ENCODE data around the gene GALNT11. TPM values are rescaled to one million over a fixed set of nuclear protein-coding genes. Genes with fewer than 3 reads are reported as not detected.

Gene GALNT11
- total RNA-seq, 1 donor from 2014 or later, result 65.5 TPM

DNA sequence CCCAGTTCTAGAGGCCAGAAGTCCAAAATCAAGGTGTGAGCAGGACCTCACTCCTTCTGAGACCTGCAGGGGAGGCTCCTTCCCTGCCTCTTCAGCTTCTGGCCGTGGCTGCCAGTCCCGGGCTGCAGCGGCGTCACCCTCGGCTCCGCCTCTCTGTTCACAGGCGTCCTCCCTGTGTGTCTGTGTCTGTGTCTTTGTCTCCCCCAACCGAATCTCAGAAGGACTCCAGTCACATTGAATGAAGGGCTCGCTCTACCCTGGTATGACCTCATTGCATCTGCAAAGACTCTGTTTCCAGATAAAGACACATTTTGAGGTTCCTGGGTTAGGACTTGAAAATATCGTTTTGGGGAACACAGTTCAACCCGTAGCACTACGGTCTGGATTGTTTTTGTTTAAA lies 33.1 kb upstream of the GALNT11 start:
- peaks cover 2% of the 10 kb centered on the region for H3K27me3 Mint-ChIP-seq (ENCODE audit: insufficient read depth, low read depth)
- peaks cover 18% of the 10 kb centered on the region for H3K4me1 Mint-ChIP-seq
- Histone ChIP-seq H3K79me2 (ENCODE audit: low read depth) (no peaks in the 10 kb centered on the region), H3K27ac (no peak overlapping the region), H3K9ac (no peak overlapping the region), H3K4me1 (no peaks in the 10 kb centered on the region), H3F3A (ENCODE audit: low read depth) (no peaks in the 10 kb centered on the region), H4K20me1 (ENCODE audit: low read depth) (no peaks in the 10 kb centered on the region), H3K9me3 (ENCODE audit: low read depth) (no peaks in the 10 kb centered on the region), H3K4me3 (no peak overlapping the region), H3K4me2 (peak overlapping the region; percentile 17), H3K36me3 (no peaks in the 10 kb centered on the region), H2AFZ (replicated peaks) (peak overlapping the region; percentile 32), H3K27me3 (no peaks in the 10 kb centered on the region)
- peak; percentile 78 for DNase-seq (ENCODE audit: low spot score)
- H3K36me3 Mint-ChIP-seq, result no peaks in the 10 kb centered on the region
- no peaks in the 10 kb centered on the region for H3K9me3 Mint-ChIP-seq
- no peak overlapping the region for H3K4me3 Mint-ChIP-seq
- TF ChIP-seq, protein P1, sequence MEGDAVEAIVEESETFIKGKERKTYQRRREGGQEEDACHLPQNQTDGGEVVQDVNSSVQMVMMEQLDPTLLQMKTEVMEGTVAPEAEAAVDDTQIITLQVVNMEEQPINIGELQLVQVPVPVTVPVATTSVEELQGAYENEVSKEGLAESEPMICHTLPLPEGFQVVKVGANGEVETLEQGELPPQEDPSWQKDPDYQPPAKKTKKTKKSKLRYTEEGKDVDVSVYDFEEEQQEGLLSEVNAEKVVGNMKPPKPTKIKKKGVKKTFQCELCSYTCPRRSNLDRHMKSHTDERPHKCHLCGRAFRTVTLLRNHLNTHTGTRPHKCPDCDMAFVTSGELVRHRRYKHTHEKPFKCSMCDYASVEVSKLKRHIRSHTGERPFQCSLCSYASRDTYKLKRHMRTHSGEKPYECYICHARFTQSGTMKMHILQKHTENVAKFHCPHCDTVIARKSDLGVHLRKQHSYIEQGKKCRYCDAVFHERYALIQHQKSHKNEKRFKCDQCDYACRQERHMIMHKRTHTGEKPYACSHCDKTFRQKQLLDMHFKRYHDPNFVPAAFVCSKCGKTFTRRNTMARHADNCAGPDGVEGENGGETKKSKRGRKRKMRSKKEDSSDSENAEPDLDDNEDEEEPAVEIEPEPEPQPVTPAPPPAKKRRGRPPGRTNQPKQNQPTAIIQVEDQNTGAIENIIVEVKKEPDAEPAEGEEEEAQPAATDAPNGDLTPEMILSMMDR (IDR thresholded peaks at IDR 0.05), result peak; percentile 47
- no peak for TF ChIP-seq EZH2 (IDR thresholded peaks at IDR 0.05)
- no peak for TF ChIP-seq EZH2phosphoT487 (IDR thresholded peaks at IDR 0.05)
- no peak overlapping the region for H3K27ac Mint-ChIP-seq

DNA sequence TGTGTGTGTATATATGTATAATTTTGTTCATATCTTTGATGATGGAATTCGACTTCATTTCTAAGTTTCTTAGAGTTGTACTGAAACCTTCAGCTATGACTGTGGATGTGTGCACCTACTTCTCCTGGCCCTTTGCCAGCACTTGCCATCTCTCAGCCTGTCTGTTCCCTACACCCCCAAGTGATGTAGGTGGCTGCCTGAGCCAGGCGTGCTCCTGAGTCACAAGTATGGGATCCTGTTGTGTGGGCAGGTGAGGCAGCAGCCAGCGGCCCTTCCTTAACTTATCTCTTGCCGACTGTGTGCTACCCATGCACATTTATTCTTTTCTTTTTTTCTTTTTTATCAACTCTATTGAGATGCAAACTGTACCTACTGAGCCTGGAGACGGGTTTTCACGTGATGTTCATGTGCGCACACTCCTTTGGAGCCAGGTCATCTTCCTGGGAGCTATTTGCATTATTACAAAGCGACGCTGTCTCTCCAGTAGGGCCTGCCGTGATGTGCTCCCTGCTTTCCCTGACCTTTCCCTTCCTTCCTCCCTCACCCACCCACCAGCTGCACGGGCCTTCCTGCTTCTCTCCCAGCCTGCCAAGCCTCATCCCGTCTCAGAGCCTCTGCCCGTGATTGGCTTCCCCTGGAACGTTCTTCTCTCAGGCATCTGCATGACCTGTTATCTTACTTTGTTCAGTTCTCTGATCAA lies 31.3 kb upstream of the GALNT11 start:
- H3K27me3 Mint-ChIP-seq (ENCODE audit: insufficient read depth, low read depth), result peaks cover 2% of the 10 kb centered on the region
- no peak overlapping the region for H3K27ac ChIP-seq
- H3K36me3 Mint-ChIP-seq, result no peaks in the 10 kb centered on the region
- no peaks in the 10 kb centered on the region for H3K27me3 ChIP-seq
- TF ChIP-seq, protein P1 (IDR thresholded peaks at IDR 0.05), result no peak
- TF ChIP-seq EZH2 (IDR thresholded peaks at IDR 0.05) (no peak), EZH2phosphoT487 (IDR thresholded peaks at IDR 0.05) (no peak)
- H3K27ac Mint-ChIP-seq, result no peak overlapping the region
- peak overlapping the region; percentile 82 for H2AFZ ChIP-seq (replicated peaks)
- no peaks in the 10 kb centered on the region for H3F3A ChIP-seq (ENCODE audit: low read depth)
- no peak overlapping the region for H3K9ac ChIP-seq
- H3K9me3 ChIP-seq (ENCODE audit: low read depth), result no peaks in the 10 kb centered on the region
- no peaks in the 10 kb centered on the region for H3K9me3 Mint-ChIP-seq
- no peak overlapping the region for H3K4me3 Mint-ChIP-seq
- H3K4me1 ChIP-seq, result no peaks in the 10 kb centered on the region
- H3K4me2 ChIP-seq, result no peak overlapping the region
- H4K20me1 ChIP-seq (ENCODE audit: low read depth), result no peaks in the 10 kb centered on the region
- no peaks in the 10 kb centered on the region for H3K36me3 ChIP-seq
- no peaks in the 10 kb centered on the region for H3K79me2 ChIP-seq (ENCODE audit: low read depth)
- peaks cover 18% of the 10 kb centered on the region for H3K4me1 Mint-ChIP-seq
- DNase-seq (ENCODE audit: low spot score), result no peak
- H3K4me3 ChIP-seq, result no peak overlapping the region

DNA sequence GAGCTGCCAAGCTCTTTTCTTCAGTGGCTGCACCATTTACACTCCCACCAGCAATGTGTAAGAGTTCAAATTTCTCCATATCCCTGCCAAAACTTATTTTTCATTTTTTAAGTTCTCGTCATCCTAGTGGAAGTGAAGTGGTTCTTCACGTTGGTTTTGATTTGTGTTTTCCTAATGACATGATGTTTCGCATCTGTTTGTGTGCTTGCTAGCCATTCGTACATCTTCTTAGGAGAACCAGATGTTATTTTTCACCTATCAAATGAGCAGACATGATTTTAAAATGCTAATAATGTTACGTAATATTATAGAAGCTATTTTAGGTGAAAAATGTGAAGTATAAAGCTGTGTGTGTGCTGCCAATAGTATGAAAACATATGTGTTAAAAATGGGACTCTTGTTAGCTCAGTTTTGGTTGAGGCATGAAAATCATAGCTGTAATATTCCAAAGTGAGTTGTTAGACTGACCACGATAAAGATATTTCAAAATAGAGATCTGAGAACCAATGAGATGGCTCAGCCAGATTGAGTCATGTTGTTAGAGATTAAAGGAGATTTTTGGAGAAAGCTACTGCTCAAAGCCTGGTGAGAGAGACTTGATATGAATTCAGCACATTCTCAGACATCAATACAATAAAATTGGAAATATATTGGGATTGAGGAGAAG lies 25.9 kb upstream of the GALNT11 start:
- Histone ChIP-seq H3K4me1 (no peaks in the 10 kb centered on the region), H3K9me3 (ENCODE audit: low read depth) (no peaks in the 10 kb centered on the region), H2AFZ (replicated peaks) (no peak overlapping the region), H4K20me1 (ENCODE audit: low read depth) (no peaks in the 10 kb centered on the region), H3K79me2 (ENCODE audit: low read depth) (no peaks in the 10 kb centered on the region), H3K36me3 (no peaks in the 10 kb centered on the region), H3F3A (ENCODE audit: low read depth) (no peaks in the 10 kb centered on the region), H3K27me3 (no peaks in the 10 kb centered on the region), H3K9ac (no peak overlapping the region), H3K27ac (no peak overlapping the region), H3K4me2 (no peak overlapping the region), H3K4me3 (no peak overlapping the region)
- Mint-ChIP-seq H3K36me3 (no peaks in the 10 kb centered on the region), H3K9me3 (peaks cover 3% of the 10 kb centered on the region), H3K27me3 (ENCODE audit: insufficient read depth, low read depth) (peaks cover 4% of the 10 kb centered on the region), H3K4me3 (no peak overlapping the region), H3K27ac (no peak overlapping the region), H3K4me1 (peaks cover under 1% of the 10 kb centered on the region)
- no peak for DNase-seq (ENCODE audit: low spot score)
- no peak for TF ChIP-seq EZH2 (IDR thresholded peaks at IDR 0.05)
- TF ChIP-seq, protein P1 (IDR thresholded peaks at IDR 0.05), result no peak
- no peak for TF ChIP-seq EZH2phosphoT487 (IDR thresholded peaks at IDR 0.05)
